HEK293 (cell line): ENCODE data around the gene EYS.

ENCODE experiments used
- HOXD13 ChIP-seq: sonication (generic); formaldehyde crosslinking; IDR thresholded peaks from 2 replicates; pipeline ENCODE4 v1.8.0; 2022; ENCODE audit warnings: missing genetic modification reagents, borderline replicate concordance
- SP3 ChIP-seq: fragments of 450-650 bp; formaldehyde crosslinking; IDR thresholded peaks from 2 replicates; pipeline ENCODE4 v1.5.1; 2016; ENCODE audit warnings: missing biosample characterization, missing genetic modification characterization
- YY1 ChIP-seq: fragments of 450-650 bp; formaldehyde crosslinking; IDR thresholded peaks from 2 replicates; pipeline ENCODE4 v1.5.1; 2018; ENCODE audit warnings: missing biosample characterization, missing genetic modification characterization
- ZNF140 ChIP-seq: fragments of 450-650 bp; formaldehyde crosslinking; IDR thresholded peaks from 2 replicates; pipeline ENCODE4 v1.5.1; 2016; ENCODE audit warnings: missing biosample characterization, missing genetic modification characterization
- ZNF23 ChIP-seq: fragments of 450-650 bp; formaldehyde crosslinking; IDR thresholded peaks from 2 replicates; pipeline ENCODE4 v1.5.1; 2016; ENCODE audit warnings: missing biosample characterization, missing genetic modification characterization, borderline replicate concordance
- ZNF768 ChIP-seq: fragments of 450-650 bp; formaldehyde crosslinking; IDR thresholded peaks from 2 replicates; pipeline ENCODE4 v1.5.1; 2018; ENCODE audit warnings: missing biosample characterization, mild to moderate bottlenecking, missing genetic modification characterization
- TF ChIP-seq, protein P1 (sequence below): fragments of 450-650 bp; formaldehyde crosslinking; IDR thresholded peaks from 2 replicates; pipeline ENCODE4 v1.5.1; 2016; ENCODE audit warnings: missing biosample characterization, missing genetic modification characterization

DNA sequence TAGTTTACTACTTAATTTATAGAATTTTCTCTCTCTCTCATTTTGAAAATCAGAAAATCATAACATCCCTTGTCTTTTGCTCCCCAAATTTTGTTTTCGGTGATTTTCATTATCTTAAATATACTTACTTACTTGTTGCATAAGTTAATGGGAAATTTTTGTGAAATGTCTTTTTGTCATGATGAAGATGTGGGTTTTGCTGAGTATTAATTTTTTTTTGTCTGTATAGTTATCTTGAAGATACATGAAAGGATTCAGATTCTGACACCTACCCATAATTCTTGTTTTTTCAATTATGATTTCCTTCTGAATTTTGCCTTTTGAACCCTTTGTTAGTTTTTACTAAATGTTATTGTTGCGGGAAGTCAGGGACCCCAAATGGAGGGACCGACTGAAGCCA, 817.9 kb downstream of the EYS start:
- no peak for TF ChIP-seq ZNF23 (tag by site-specific recombination)
- TF ChIP-seq ZNF768 (tag by site-specific recombination), result no peak
- no peak for TF ChIP-seq HOXD13 (CRISPR knock-in tag)
- TF ChIP-seq, protein P1, sequence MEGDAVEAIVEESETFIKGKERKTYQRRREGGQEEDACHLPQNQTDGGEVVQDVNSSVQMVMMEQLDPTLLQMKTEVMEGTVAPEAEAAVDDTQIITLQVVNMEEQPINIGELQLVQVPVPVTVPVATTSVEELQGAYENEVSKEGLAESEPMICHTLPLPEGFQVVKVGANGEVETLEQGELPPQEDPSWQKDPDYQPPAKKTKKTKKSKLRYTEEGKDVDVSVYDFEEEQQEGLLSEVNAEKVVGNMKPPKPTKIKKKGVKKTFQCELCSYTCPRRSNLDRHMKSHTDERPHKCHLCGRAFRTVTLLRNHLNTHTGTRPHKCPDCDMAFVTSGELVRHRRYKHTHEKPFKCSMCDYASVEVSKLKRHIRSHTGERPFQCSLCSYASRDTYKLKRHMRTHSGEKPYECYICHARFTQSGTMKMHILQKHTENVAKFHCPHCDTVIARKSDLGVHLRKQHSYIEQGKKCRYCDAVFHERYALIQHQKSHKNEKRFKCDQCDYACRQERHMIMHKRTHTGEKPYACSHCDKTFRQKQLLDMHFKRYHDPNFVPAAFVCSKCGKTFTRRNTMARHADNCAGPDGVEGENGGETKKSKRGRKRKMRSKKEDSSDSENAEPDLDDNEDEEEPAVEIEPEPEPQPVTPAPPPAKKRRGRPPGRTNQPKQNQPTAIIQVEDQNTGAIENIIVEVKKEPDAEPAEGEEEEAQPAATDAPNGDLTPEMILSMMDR (tag by site-specific recombination), result no peak
- TF ChIP-seq SP3, result no peak
- no peak for TF ChIP-seq YY1 (tag by site-specific recombination)
- TF ChIP-seq ZNF140 (tag by site-specific recombination), result no peak
